Large intestine (tissue), 3 donors: ENCODE results near the gene DPP10. TPM values are rescaled to one million over a fixed set of nuclear protein-coding genes. Genes with fewer than 3 reads are reported as not detected.

ENCODE experiments used
- DNase-seq, 2 donors: peaks; one replicate each; pipeline versions ENCODE4 v3.0.0 to v3.0.0-alpha.2; 2013
- H3K27ac ChIP-seq: one replicate; pipeline ENCODE4 v1.5.1; 2013; ENCODE audit warnings: low read length
- H3K27me3 ChIP-seq: 2 replicates; pipeline ENCODE4 v1.6.1; 2013; ENCODE audit warnings: low read length; ENCODE audit not compliant: control insufficient read depth, insufficient read depth
- H3K36me3 ChIP-seq: 2 replicates; pipeline ENCODE4 v1.6.1; 2013; ENCODE audit warnings: low read length; ENCODE audit not compliant: control insufficient read depth, insufficient read depth
- H3K4me1 ChIP-seq: one replicate; pipeline ENCODE4 v1.6.1; 2013; ENCODE audit warnings: low read length; ENCODE audit not compliant: control insufficient read depth, insufficient read depth
- H3K4me3 ChIP-seq: one replicate; pipeline ENCODE4 v1.5.1; 2013; ENCODE audit warnings: low read length
- H3K9me3 ChIP-seq: one replicate; pipeline ENCODE4 v1.6.1; 2013; ENCODE audit warnings: mild to moderate bottlenecking, low read depth, low read length, moderate library complexity; ENCODE audit not compliant: control insufficient read depth
- WGBS: methylation state at CpG from one replicate; pipeline ENCODE4 v1.1.5; 2013; ENCODE audit warnings: low lambda C conversion rate; ENCODE audit not compliant: insufficient coverage; 5-methylcytosine and 5-hydroxymethylcytosine counted together
- polyA plus RNA-seq: library from polyadenylated mRNA; unstranded; fragments of 120-200 nt; gene quantifications from one replicate; pipeline ENCODE4 v1.2.1, GENCODE V29; 2013

DPP10 gene
- polyA plus RNA-seq, 1 donor = 17.3 TPM

GRCh38 chr2:115234737-115235136, 792.3 kb downstream of the DPP10 start:
- H3K9me3 ChIP-seq = no peaks in the 10 kb centered on the region
- peak in 1 of 2 donors; percentile 67 for DNase-seq
- H3K27me3 ChIP-seq = no peaks in the 10 kb centered on the region
- H3K27ac ChIP-seq = peak overlapping the region; percentile 47
- H3K4me1 ChIP-seq = peaks cover 25% of the 10 kb centered on the region
- 13% methylated on average over 1 of the region's 4 CpGs for WGBS
- H3K4me3 ChIP-seq = no peak overlapping the region
- no peaks in the 10 kb centered on the region for H3K36me3 ChIP-seq

DNA sequence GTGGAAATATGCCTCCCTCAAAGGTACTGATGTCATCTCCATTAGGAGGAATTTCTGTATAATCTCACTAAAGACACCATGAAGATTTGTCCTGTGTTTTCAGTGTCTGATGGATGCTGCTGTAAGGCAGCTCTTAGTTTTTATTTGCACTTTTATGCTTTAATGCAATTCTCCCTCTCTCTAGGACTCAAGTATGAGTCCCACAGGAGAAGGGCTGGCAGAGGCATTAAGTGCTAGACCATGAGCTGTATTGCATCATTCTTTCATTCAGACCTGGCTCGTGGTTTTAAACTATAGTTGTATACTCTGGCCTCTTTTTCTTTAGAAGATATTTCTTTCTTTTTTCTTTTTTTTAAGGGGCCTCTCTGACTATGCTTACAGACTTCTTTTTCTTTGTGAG, 805.6 kb downstream of the DPP10 start:
- Histone ChIP-seq H3K27ac (no peak overlapping the region), H3K9me3 (no peaks in the 10 kb centered on the region), H3K4me3 (no peak overlapping the region), H3K27me3 (no peaks in the 10 kb centered on the region), H3K36me3 (no peaks in the 10 kb centered on the region), H3K4me1 (no peaks in the 10 kb centered on the region)
- DNase-seq = no peak
- 71% methylated on average over 1 of the region's 1 CpG for WGBS

DNA sequence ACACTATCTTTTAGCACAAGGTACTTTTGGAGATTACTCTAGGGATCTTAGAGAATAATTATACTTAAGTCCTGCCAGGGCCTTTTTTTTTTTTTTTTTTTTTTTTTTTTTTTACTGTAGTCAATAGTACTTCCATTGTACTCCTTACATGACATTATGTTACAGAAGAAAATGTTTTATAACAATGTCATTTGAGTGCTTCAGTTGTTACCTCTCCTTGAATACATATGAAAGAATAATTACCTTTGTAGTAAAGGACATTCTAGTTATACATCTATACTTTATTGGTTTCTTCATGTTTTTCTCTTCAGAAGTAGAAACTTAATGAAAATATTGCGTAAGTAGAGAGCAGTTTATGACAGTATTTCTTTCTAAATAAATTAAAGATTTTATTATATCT, 834.9 kb downstream of the DPP10 start:
- DNase-seq = no peak
- Histone ChIP-seq H3K36me3 (no peaks in the 10 kb centered on the region), H3K27me3 (no peaks in the 10 kb centered on the region), H3K27ac (no peak overlapping the region), H3K9me3 (no peaks in the 10 kb centered on the region), H3K4me3 (no peak overlapping the region), H3K4me1 (no peaks in the 10 kb centered on the region)
- 86% methylated on average over 1 of the region's 1 CpG for WGBS

- no peak for DNase-seq
- Histone ChIP-seq H3K4me1 (no peaks in the 10 kb centered on the region), H3K27ac (no peak overlapping the region), H3K4me3 (no peak overlapping the region), H3K9me3 (no peaks in the 10 kb centered on the region), H3K36me3 (no peaks in the 10 kb centered on the region), H3K27me3 (no peaks in the 10 kb centered on the region)
- WGBS = 20% methylated on average over 1 of the region's 3 CpGs
Measured at GRCh38 chr2:115285416-115285815, 843.0 kb downstream of the DPP10 start.

- no peak overlapping the region for H3K27ac ChIP-seq
- no peaks in the 10 kb centered on the region for H3K36me3 ChIP-seq
- no peaks in the 10 kb centered on the region for H3K4me1 ChIP-seq
- H3K4me3 ChIP-seq = no peak overlapping the region
- H3K9me3 ChIP-seq = no peaks in the 10 kb centered on the region
- no peaks in the 10 kb centered on the region for H3K27me3 ChIP-seq
- WGBS = 80% methylated on average over 1 of the region's 1 CpG
- DNase-seq = no peak
Measured at GRCh38 chr2:115290478-115290877, 848.0 kb downstream of the DPP10 start.

GRCh38 chr2:115292742-115293141, 850.3 kb downstream of the DPP10 start:
- no peak for DNase-seq
- Histone ChIP-seq H3K36me3 (no peaks in the 10 kb centered on the region), H3K9me3 (no peaks in the 10 kb centered on the region), H3K27me3 (no peaks in the 10 kb centered on the region), H3K4me1 (no peaks in the 10 kb centered on the region), H3K4me3 (no peak overlapping the region), H3K27ac (no peak overlapping the region)
- no CpG with 5 or more reads among the region's 3 CpGs for WGBS

DNA sequence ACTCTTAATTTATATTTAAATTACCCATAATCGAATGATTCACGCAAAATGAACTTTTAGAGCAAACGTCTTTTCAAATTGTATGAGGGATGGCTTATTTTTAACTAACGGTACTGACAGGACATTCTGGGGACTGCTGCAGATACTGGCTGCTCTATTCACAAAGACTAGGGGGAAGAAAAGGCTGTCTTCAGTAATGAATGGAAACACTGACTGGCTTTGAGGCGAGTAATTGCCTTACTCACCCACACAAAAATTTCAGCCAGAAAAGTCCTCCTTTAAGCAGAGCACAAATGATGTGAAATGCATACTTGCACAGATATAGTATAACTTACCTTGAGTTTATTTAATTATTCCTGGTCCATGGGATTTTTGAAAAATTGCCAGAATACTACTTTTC, 852.6 kb downstream of the DPP10 start:
- Histone ChIP-seq H3K4me1 (no peaks in the 10 kb centered on the region), H3K4me3 (no peak overlapping the region), H3K36me3 (no peaks in the 10 kb centered on the region), H3K27ac (no peak overlapping the region), H3K9me3 (no peaks in the 10 kb centered on the region), H3K27me3 (no peaks in the 10 kb centered on the region)
- WGBS = 80% methylated on average over 1 of the region's 5 CpGs
- DNase-seq = no peak

DNA sequence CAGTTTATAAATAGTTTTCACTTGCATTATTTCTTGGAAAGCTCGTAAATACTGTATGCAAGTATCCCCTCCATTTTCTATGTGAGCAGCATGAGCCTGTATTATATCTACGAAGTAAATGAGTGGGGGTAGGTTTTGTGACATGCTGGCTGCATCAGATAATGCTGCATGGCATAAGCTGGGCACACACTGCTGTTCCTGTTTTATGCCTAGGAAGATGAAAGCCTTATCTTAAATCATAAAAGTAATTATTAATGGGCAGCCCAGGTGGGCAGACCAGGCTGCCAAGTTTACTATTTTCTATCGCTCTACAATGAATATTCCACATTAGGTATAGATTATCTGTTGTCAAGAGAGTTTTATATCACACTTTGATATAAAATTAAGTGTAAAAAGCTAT, 854.6 kb downstream of the DPP10 start:
- H3K4me1 ChIP-seq = no peaks in the 10 kb centered on the region
- no peaks in the 10 kb centered on the region for H3K9me3 ChIP-seq
- no CpG with 5 or more reads among the region's 3 CpGs for WGBS
- no peaks in the 10 kb centered on the region for H3K27me3 ChIP-seq
- DNase-seq = no peak
- no peaks in the 10 kb centered on the region for H3K36me3 ChIP-seq
- H3K27ac ChIP-seq = no peak overlapping the region
- H3K4me3 ChIP-seq = no peak overlapping the region

GRCh38 chr2:115299199-115299598, 856.8 kb downstream of the DPP10 start:
- no peak overlapping the region for H3K27ac ChIP-seq
- H3K36me3 ChIP-seq = no peaks in the 10 kb centered on the region
- H3K4me1 ChIP-seq = no peaks in the 10 kb centered on the region
- no peaks in the 10 kb centered on the region for H3K27me3 ChIP-seq
- WGBS = 77% methylated on average over 2 of the region's 2 CpGs
- no peak overlapping the region for H3K4me3 ChIP-seq
- no peaks in the 10 kb centered on the region for H3K9me3 ChIP-seq
- no peak for DNase-seq

DNA sequence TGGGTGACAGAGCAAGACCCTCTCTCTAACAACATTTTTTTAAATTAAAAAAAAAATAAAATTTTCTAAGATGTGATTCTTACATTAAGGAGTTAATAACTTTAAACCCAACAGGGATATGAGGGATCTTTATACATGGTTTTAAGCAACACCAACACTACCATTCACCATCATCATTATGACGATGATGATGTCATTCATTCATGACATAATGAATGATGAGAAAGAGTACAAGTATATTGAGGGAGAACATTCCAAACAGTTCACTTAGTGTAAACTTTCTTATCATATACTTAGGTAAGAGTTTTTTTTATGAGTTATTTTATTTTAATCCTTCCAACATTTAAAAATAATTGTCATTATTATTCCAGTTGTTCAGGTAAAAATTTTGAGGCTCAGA, 863.3 kb downstream of the DPP10 start:
- Histone ChIP-seq H3K27ac (no peak overlapping the region), H3K27me3 (no peaks in the 10 kb centered on the region), H3K4me1 (no peaks in the 10 kb centered on the region), H3K36me3 (no peaks in the 10 kb centered on the region), H3K4me3 (no peak overlapping the region), H3K9me3 (no peaks in the 10 kb centered on the region)
- no peak for DNase-seq
- WGBS = 100% methylated on average over 1 of the region's 1 CpG

DNA sequence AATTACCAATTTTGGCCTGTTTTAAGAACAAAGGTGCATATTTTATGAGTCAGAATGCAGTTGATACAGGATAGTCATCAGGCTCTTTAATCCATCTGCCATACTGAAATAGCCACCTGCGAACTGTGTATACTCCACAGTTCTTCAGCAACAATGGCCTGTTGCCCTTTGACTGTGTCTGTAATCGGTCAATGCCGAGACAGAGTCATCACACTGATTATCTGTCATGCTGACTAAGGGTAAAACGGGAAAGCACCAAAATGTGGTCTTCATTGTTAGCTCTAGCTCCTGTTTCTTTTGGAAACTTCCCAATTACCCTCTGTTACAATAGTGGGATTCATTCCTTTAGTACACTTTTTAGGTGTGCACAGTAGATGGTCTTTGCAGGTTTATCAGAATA, 871.7 kb downstream of the DPP10 start:
- Histone ChIP-seq H3K9me3 (no peaks in the 10 kb centered on the region), H3K27ac (no peak overlapping the region)
- 83% methylated on average over 1 of the region's 4 CpGs for WGBS

More for the DNA sequence above, 871.7 kb downstream of the DPP10 start:
- Histone ChIP-seq H3K27me3 (no peaks in the 10 kb centered on the region), H3K36me3 (peaks cover 5% of the 10 kb centered on the region), H3K4me1 (no peaks in the 10 kb centered on the region), H3K4me3 (no peak overlapping the region)
- peak; percentile 2 to 9 for DNase-seq
